ENCODE measurements around the gene HOXB5.

GRCh38 chr17:48552466-48553189, 41.0 kb downstream of the HOXB5 start:
- TF ChIP-seq, protein P1, sequence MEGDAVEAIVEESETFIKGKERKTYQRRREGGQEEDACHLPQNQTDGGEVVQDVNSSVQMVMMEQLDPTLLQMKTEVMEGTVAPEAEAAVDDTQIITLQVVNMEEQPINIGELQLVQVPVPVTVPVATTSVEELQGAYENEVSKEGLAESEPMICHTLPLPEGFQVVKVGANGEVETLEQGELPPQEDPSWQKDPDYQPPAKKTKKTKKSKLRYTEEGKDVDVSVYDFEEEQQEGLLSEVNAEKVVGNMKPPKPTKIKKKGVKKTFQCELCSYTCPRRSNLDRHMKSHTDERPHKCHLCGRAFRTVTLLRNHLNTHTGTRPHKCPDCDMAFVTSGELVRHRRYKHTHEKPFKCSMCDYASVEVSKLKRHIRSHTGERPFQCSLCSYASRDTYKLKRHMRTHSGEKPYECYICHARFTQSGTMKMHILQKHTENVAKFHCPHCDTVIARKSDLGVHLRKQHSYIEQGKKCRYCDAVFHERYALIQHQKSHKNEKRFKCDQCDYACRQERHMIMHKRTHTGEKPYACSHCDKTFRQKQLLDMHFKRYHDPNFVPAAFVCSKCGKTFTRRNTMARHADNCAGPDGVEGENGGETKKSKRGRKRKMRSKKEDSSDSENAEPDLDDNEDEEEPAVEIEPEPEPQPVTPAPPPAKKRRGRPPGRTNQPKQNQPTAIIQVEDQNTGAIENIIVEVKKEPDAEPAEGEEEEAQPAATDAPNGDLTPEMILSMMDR (IDR thresholded peaks at IDR 0.05; ENCODE audit: low read depth, low read length): no peak
- TF ChIP-seq MYC (IDR thresholded peaks at IDR 0.05; ENCODE audit: low read depth, low read length) (no peak), MAX (IDR thresholded peaks at IDR 0.05; ENCODE audit: low read depth, low read length) (no peak), POLR2A (IDR thresholded peaks at IDR 0.05; ENCODE audit: extremely low read depth, insufficient read length) (no peak)

All from NB4 (cell line).